Body of pancreas (tissue), 4 donors: ENCODE data around the gene SLX4. TPM values are rescaled to one million over a fixed set of nuclear protein-coding genes. Genes with fewer than 3 reads are reported as not detected.

ENCODE experiments used
- ATAC-seq: fragments of 150-250 bp; one replicate; pipeline ENCODE4 v1.9.1; 2016
- DNase-seq, 4 donors: peaks; one replicate each; pipeline ENCODE4 v3.0.0-alpha.2; 2019
- H3K27ac ChIP-seq, 4 donors: fragments of 200-600 bp; sonication (generic); 1 replicate in 3 of 4; 2 replicates in 1 of 4; pipeline versions ENCODE4 v1.5.1 to v1.6.1; 2016 to 2019; ENCODE audit warnings: mild to moderate bottlenecking in 1 of 4, mixed read lengths in 1 of 4, moderate library complexity in 1 of 4
- H3K27me3 ChIP-seq, 2 donors: fragments of 200-600 bp; sonication (generic); one replicate each; pipeline ENCODE4 v1.6.0; 2016; ENCODE audit warnings: mild to moderate bottlenecking in 1 of 2
- H3K36me3 ChIP-seq, 2 donors: fragments of 200-600 bp; sonication (generic); replicated peaks in 1 of 2; 2 replicates each; pipeline ENCODE4 v1.5.1; 2016; ENCODE audit warnings: low read depth in 2 of 2; ENCODE audit not compliant: insufficient read depth in 1 of 2
- H3K4me1 ChIP-seq: fragments of 200-600 bp; sonication (generic); one replicate; pipeline ENCODE4 v1.6.0; 2016
- H3K4me3 ChIP-seq, 2 donors: fragments of 200-600 bp; sonication (generic); 1 replicate in 1 of 2; 2 replicates in 1 of 2; pipeline ENCODE4 v1.5.1; 2016 to 2019
- H3K9me3 ChIP-seq, 3 donors: fragments of 200-600 bp; sonication (generic); 1 replicate in 2 of 3; 2 replicates in 1 of 3; pipeline ENCODE4 v1.5.1; 2016
- POLR2A ChIP-seq, 3 donors: fragments of 450-650 bp; IDR thresholded peaks; one replicate each; pipeline ENCODE4 v1.6.1; 2016; ENCODE audit warnings: antibody characterized with exemption in 3 of 3, mild to moderate bottlenecking in 2 of 3
- WGBS, 2 donors: methylation state at CpG; one replicate each; pipeline ENCODE4 v1.1.5; 2017; 5-methylcytosine and 5-hydroxymethylcytosine counted together
- intact Hi-C: fragments of 100-400 bp; cut with DNase I; formaldehyde crosslinking; loops from one replicate; pipeline ENCODE4 v1.15.1; 2023
- total RNA-seq, 2 donors: library from RNA; depleted of rRNA; stranded (reverse); fragments of >200 nt; gene quantifications; one replicate each; pipeline ENCODE4 v1.1.0, GENCODE V29; 2016
- TF ChIP-seq, protein P1 (sequence below), 7 experiments: fragments of 450-650 bp in 4 of 7; fragments of 200-600 bp in 3 of 7; sonication (generic) in 3 of 7; IDR thresholded peaks; one replicate each; pipeline ENCODE4 v1.5.1; 2016 to 2019; ENCODE audit warnings: antibody characterized with exemption in 7 of 7

The SLX4 gene
- total RNA-seq, 2 donors from 2014 or later, result 3.6 to 4.2 TPM

DNA sequence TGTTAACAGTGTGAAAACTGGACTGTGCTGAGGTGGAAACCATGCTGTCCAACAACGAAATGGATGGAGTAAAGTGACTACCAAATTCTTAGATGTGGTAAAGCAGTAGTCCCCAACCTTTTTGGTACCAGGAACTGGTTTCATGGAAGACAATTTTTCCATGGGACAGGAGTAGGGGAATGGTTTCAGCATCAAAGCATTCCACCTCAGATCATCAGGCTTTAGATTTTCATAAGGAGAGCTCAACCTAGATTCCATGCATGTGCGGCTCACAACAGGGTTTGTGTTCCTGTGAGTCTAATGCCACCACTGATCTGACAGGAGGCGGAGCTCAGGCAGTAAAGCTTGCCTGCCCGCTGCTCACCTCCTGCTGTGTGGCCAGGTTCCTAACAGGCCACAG lies 11.5 kb downstream of the SLX4 start:
- H3K4me1 ChIP-seq, result no peaks in the 10 kb centered on the region
- H3K27me3 ChIP-seq, result no peaks in the 10 kb centered on the region
- intact Hi-C loops, result no loop called here
- WGBS, 2 donors, result 89 to 94% methylated on average over 1 to 4 of the region's 4 CpGs
- H3K27ac ChIP-seq, result no peak overlapping the region
- ATAC-seq (no peak), DNase-seq (no peak)
- peaks cover 0 to 3% of the 10 kb centered on the region in 2 donors for H3K36me3 ChIP-seq
- no peak overlapping the region for H3K4me3 ChIP-seq
- TF ChIP-seq, protein P1, sequence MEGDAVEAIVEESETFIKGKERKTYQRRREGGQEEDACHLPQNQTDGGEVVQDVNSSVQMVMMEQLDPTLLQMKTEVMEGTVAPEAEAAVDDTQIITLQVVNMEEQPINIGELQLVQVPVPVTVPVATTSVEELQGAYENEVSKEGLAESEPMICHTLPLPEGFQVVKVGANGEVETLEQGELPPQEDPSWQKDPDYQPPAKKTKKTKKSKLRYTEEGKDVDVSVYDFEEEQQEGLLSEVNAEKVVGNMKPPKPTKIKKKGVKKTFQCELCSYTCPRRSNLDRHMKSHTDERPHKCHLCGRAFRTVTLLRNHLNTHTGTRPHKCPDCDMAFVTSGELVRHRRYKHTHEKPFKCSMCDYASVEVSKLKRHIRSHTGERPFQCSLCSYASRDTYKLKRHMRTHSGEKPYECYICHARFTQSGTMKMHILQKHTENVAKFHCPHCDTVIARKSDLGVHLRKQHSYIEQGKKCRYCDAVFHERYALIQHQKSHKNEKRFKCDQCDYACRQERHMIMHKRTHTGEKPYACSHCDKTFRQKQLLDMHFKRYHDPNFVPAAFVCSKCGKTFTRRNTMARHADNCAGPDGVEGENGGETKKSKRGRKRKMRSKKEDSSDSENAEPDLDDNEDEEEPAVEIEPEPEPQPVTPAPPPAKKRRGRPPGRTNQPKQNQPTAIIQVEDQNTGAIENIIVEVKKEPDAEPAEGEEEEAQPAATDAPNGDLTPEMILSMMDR (IDR thresholded peaks at IDR 0.05), result no peak
- no peak for TF ChIP-seq POLR2A (IDR thresholded peaks at IDR 0.05)
- H3K9me3 ChIP-seq, result no peaks in the 10 kb centered on the region

DNA sequence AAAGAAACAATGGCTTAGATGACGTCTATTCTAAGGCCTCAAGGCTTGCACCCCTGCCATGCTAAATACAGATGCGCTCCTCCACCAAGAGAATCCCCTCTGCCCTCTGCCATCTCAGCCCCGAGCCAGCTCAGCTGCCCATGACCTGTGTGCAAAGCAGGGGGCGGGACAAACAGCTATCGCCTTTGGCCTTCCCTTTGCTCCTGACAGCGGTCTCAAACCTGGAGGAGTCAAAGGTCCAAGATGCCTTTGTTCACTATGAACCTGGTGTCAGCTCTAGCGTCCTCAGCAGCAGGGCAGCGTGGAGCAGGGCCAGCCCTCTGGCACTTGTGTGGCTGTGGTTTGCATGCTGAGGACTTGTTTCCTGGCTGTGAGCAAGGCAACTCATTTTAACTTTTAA lies 12.3 kb downstream of the SLX4 start:
- Histone ChIP-seq H3K27ac (no peak overlapping the region), H3K27me3 (no peaks in the 10 kb centered on the region), H3K4me1 (no peaks in the 10 kb centered on the region), H3K36me3 (peaks cover 0 to 3% of the 10 kb centered on the region in 2 donors), H3K4me3 (no peak overlapping the region), H3K9me3 (no peaks in the 10 kb centered on the region)
- DNase-seq (no peak), ATAC-seq (no peak)
- intact Hi-C loops, result no loop called here
- whole genome bisulfite sequencing, 2 donors, result 92 to 93% methylated on average over 8 of the region's 8 CpGs
- TF ChIP-seq, protein P1 (IDR thresholded peaks at IDR 0.05), result no peak
- no peak for TF ChIP-seq POLR2A (IDR thresholded peaks at IDR 0.05)

DNA sequence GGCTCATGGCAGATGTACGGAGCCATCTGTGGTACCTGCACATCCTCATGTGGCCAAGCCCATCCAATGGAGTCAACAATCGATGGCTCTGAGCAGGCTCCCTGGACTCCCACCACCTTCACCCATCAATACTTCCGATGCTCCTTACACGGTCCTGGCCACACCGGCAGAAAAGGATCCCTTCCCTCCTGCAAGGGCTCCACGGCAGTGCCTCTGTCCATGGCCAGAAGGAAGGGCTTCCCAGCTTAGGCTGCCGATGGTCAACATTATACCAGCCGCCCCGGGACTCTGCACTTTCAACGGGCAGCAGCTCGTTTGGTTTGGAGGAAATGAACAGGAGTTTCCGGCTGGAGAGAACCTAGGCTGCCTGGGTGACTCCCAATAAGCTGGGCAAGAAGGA lies 13.2 kb downstream of the SLX4 start:
- DNase-seq, result no peak
- intact Hi-C loops, result no loop called here
- H3K27me3 ChIP-seq, result no peaks in the 10 kb centered on the region
- no peak overlapping the region for H3K27ac ChIP-seq
- H3K4me3 ChIP-seq, result no peak overlapping the region
- no peak for TF ChIP-seq POLR2A (IDR thresholded peaks at IDR 0.05)
- TF ChIP-seq, protein P1 (IDR thresholded peaks at IDR 0.05), result no peak
- 78 to 92% methylated on average over 9 to 11 of the region's 12 CpGs for WGBS, 2 donors
- peaks cover 0 to 3% of the 10 kb centered on the region in 2 donors for H3K36me3 ChIP-seq
- H3K4me1 ChIP-seq, result no peaks in the 10 kb centered on the region
- ATAC-seq, result no peak
- no peaks in the 10 kb centered on the region for H3K9me3 ChIP-seq

DNA sequence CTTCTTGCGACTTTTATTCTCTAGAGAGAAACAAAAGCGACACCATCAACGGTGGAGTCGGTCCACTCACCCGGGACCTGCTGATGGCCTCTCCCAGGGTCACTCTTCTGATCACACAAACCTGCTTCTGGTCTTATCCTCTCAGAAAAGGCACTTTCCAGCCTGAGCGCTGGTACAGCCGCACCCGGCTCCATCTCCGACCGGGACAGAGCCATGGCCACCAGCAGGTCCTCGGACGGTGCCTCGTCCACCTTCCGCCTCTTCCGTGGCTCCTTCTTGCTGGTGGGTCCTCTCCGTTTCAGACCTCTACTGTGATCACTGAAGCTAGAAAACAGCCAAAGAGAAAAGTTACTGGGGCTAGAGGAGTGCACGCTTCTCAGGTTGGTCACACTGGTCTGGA lies 13.7 kb downstream of the SLX4 start:
- TF ChIP-seq, protein P1 (IDR thresholded peaks at IDR 0.05), result no peak
- no peak for TF ChIP-seq POLR2A (IDR thresholded peaks at IDR 0.05)
- Histone ChIP-seq H3K27me3 (no peaks in the 10 kb centered on the region), H3K4me1 (no peaks in the 10 kb centered on the region), H3K4me3 (no peak overlapping the region), H3K36me3 (peaks cover 0 to 3% of the 10 kb centered on the region in 2 donors), H3K9me3 (no peaks in the 10 kb centered on the region), H3K27ac (no peak overlapping the region)
- WGBS, 2 donors, result 94 to 95% methylated on average over 17 of the region's 17 CpGs
- ATAC-seq (no peak), DNase-seq (no peak)
- intact Hi-C loops, result no loop called here

DNA sequence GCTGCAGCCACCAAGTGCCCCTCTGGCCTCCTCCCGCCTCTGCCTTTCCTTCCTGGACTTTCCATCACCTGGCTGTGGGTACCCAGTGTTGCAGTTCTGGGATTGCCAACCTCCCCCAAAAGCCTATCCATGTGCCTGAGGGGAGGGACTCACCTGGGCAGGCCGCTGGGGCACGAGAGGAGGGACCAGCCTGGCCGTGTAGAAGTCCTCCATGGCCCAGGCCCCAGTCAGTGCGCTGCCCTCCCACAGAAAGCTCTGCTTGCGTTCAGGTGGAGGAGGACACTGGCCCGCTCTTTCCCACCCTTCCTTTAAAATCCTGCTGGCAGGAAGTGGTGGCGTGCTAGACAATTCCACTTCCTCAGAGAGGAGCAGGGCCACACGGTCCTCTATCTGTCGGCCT lies 14.2 kb downstream of the SLX4 start:
- H3K36me3 ChIP-seq, result peaks cover 0 to 3% of the 10 kb centered on the region in 2 donors
- no peak for ATAC-seq
- DNase-seq, result no peak
- 82 to 86% methylated on average over 7 to 10 of the region's 10 CpGs for WGBS, 2 donors
- no peak overlapping the region for H3K4me3 ChIP-seq
- TF ChIP-seq, protein P1 (IDR thresholded peaks at IDR 0.05), result no peak
- TF ChIP-seq POLR2A (IDR thresholded peaks at IDR 0.05), result no peak
- H3K27ac ChIP-seq, result no peak overlapping the region
- H3K4me1 ChIP-seq, result no peaks in the 10 kb centered on the region
- no peaks in the 10 kb centered on the region for H3K9me3 ChIP-seq
- H3K27me3 ChIP-seq, result no peaks in the 10 kb centered on the region
- intact Hi-C loops, result no loop called here
